K562 (cell line): ENCODE data around the gene PRKCQ. TPM values are rescaled to one million over a fixed set of nuclear protein-coding genes. Genes with fewer than 3 reads are reported as not detected.

ENCODE experiments used
- ATAC-seq: fragments of 200-7000 bp; cut with Tn5 transposase; 3 replicates; pipeline ENCODE4 v1.9.1; 2020; ENCODE audit warnings: moderate library complexity
- BruUV-seq: library from RNA; stranded (reverse); fragments of 400-500 nt; replicated peaks from 2 replicates; lab custom pipeline; 2021; lab: Mats Ljungman, UMichigan
- CTCF ChIA-PET: fragments of 300-600 bp; formaldehyde crosslinking; extraction: SDS; loops from one replicate; lab custom pipeline; 2021; ENCODE audit warnings: low intra/inter-chr PET ratio; lab: Yijun Ruan, JAX
- POLR2A ChIA-PET: fragments of 300-600, 350-650 bp; sonication (Branson Sonifier 250); formaldehyde crosslinking; extraction: SDS; loops from one replicate; lab custom pipeline; 2021; ENCODE audit warnings: antibody characterized with exemption, inconsistent platforms; lab: Yijun Ruan, JAX
- DNase-seq, 4 experiments: peaks; one replicate each; pipeline versions ENCODE4 v3.0.0 to v3.0.0-alpha.2; 2011 to 2018; ENCODE audit warnings: low spot score in 3 of 4, mixed read lengths in 3 of 4; ENCODE audit errors: extremely low read depth in 1 of 4
- FAIRE-seq: peaks from 2 replicates; lab custom pipeline; 2011; peaks lifted over from hg19 to GRCh38; lab: Jason Lieb, UNC
- H2AFZ ChIP-seq: 2 replicates; pipeline ENCODE4 v1.6.0; 2011; ENCODE audit warnings: low read depth, low read length, control low read depth, inconsistent platforms
- H3K27ac ChIP-seq: fragments of 200-600 bp; 3 replicates; pipeline ENCODE4 v1.8.0; 2011; ENCODE audit warnings: low read depth, mild to moderate bottlenecking, control low read depth, inconsistent platforms, low read length, moderate library complexity, mixed read lengths; ENCODE audit errors: extremely low read depth
- H3K27me3 ChIP-seq, 2 experiments: fragments of 300-600 bp in 1 of 2; 2 replicates in 1 of 2; 3 replicates in 1 of 2; pipeline versions ENCODE4 v1.6.0 to v1.8.0; 2011; ENCODE audit warnings: inconsistent platforms in 2 of 2, low read length in 2 of 2, mild to moderate bottlenecking in 1 of 2, mixed read lengths in 1 of 2, moderate library complexity in 1 of 2; ENCODE audit not compliant: control insufficient read depth in 2 of 2, insufficient read depth in 2 of 2
- H3K36me3 ChIP-seq: fragments of 300-600 bp; 3 replicates; pipeline ENCODE4 v1.8.0; 2011; ENCODE audit warnings: mild to moderate bottlenecking, low read length, inconsistent platforms; ENCODE audit not compliant: control insufficient read depth, insufficient read depth
- H3K4me1 ChIP-seq, 2 experiments: fragments of 200-600 bp in 1 of 2; replicated peaks in 1 of 2; 2 replicates in 1 of 2; 3 replicates in 1 of 2; pipeline versions ENCODE4 v1.5.1 to v1.8.0; 2011; ENCODE audit warnings: inconsistent platforms in 2 of 2, low read length in 2 of 2, mild to moderate bottlenecking in 1 of 2, mixed read lengths in 1 of 2, moderate library complexity in 1 of 2; ENCODE audit not compliant: control insufficient read depth in 2 of 2, insufficient read depth in 2 of 2
- H3K4me2 ChIP-seq: 2 replicates; pipeline ENCODE4 v1.6.1; 2011; ENCODE audit warnings: low read length, control low read depth, inconsistent platforms, mixed read lengths; ENCODE audit not compliant: insufficient read depth
- H3K4me3 ChIP-seq: fragments of 200-600 bp; sonication (generic), shearing (Covaris generic); 2 replicates; pipeline ENCODE4 v1.5.1; 2016; ENCODE audit warnings: control low read depth, inconsistent platforms
- H3K79me2 ChIP-seq: fragments of 200-600 bp; 3 replicates; pipeline ENCODE4 v1.8.0; 2011; ENCODE audit warnings: low read length, inconsistent platforms; ENCODE audit not compliant: control insufficient read depth, insufficient read depth
- H3K9ac ChIP-seq, 2 experiments: 2 replicates each; pipeline versions ENCODE4 v1.6.0 to v1.6.1; 2011; ENCODE audit warnings: low read depth in 2 of 2, low read length in 2 of 2, control low read depth in 1 of 2, inconsistent platforms in 1 of 2, mild to moderate bottlenecking in 1 of 2, mixed read lengths in 1 of 2; ENCODE audit not compliant: insufficient read depth in 1 of 2
- H3K9me1 ChIP-seq: one replicate; pipeline ENCODE4 v1.6.0; 2011; ENCODE audit warnings: inconsistent platforms, mild to moderate bottlenecking, low read length, moderate library complexity; ENCODE audit not compliant: control insufficient read depth, insufficient read depth
- H3K9me3 ChIP-seq: replicated peaks from 2 replicates; pipeline ENCODE4 v1.5.1; 2011; ENCODE audit warnings: low read depth, low read length, inconsistent platforms; ENCODE audit not compliant: control insufficient read depth, insufficient read depth
- H4K20me1 ChIP-seq: replicated peaks from 2 replicates; pipeline ENCODE4 v1.6.1; 2011; ENCODE audit warnings: low read length, inconsistent platforms, mixed read lengths; ENCODE audit not compliant: control insufficient read depth, insufficient read depth
- BRD9 ChIP-seq: fragments of 450-650 bp; IDR thresholded peaks from 2 replicates; pipeline ENCODE4 v1.6.1; 2018; ENCODE audit warnings: low read depth; ENCODE audit not compliant: partially characterized antibody
- TAF15 ChIP-seq: fragments of 200-400 bp; formaldehyde crosslinking; IDR thresholded peaks from 2 replicates; pipeline ENCODE4 v1.6.1; 2017; ENCODE audit warnings: mild to moderate bottlenecking, low read depth, low read length, moderate library complexity
- WGBS: fragments of 100-300 bp; shearing (Covaris generic); methylation state at CpG from one replicate; pipeline ENCODE4 v1.1.6; 2016; ENCODE audit warnings: low coverage, mixed read lengths; ENCODE audit not compliant: insufficient coverage; ENCODE audit errors: missing lambda C conversion rate; 5-methylcytosine and 5-hydroxymethylcytosine counted together
- in situ Hi-C: fragments of 300-500 bp; cut with MboI; formaldehyde crosslinking; loops from 4 replicates; pipeline ENCODE4 v1.15.0; 2018; ENCODE audit warnings: inconsistent platforms, mixed read lengths
- intact Hi-C: fragments of 100-400 bp; cut with micrococcal nuclease; formaldehyde crosslinking; loops from 2 replicates; pipeline ENCODE4 v1.14.2; 2022
- polyA plus RNA-seq, 8 experiments: library from polyadenylated mRNA; depleted of rRNA in 4 of 8; stranded (reverse) in 5 of 8; unstranded in 3 of 8; fragments of >200 nt; fragmentation: Nextera tagmentation in 2 of 8; fragmentation: Illumina TruSeq in 1 of 8; extraction: Ambion mirVana in 2 of 8; extraction: Trizol in 1 of 8; gene quantifications; 2 replicates each; pipeline versions ENCODE4 v1.2.1 to v1.2.3, GENCODE V29; 2011 to 2014; ENCODE audit warnings: inconsistent platforms in 1 of 8, missing spikeins in 1 of 8
- total RNA-seq, 7 experiments: library from RNA; depleted of rRNA in 6 of 7; stranded (reverse); fragments of >200 nt in 6 of 7; fragmentation: Illumina TruSeq in 2 of 7; extraction: Trizol in 2 of 7; gene quantifications; 2 replicates each; pipeline versions ENCODE4 v1.2.1 to v1.2.3, GENCODE V29; 2011 to 2021; ENCODE audit warnings: low replicate concordance in 1 of 7
- TF ChIP-seq, protein P1 (sequence below), 2 experiments: fragments of 450-650 bp in 1 of 2; IDR thresholded peaks; 2 replicates each; pipeline ENCODE4 v1.6.1; 2011 to 2017; ENCODE audit warnings: low read depth in 2 of 2, antibody characterized with exemption in 1 of 2, borderline replicate concordance in 1 of 2, low read length in 1 of 2, mild to moderate bottlenecking in 1 of 2, mixed read lengths in 1 of 2; ENCODE audit not compliant: control insufficient read depth in 1 of 2

PRKCQ gene
- total and polyA plus RNA-seq, 9 of the 15 experiments (the other 6 are each of a cell fraction or from before 2014, with no cell fraction given): 4.4 to 23.3 (median 14.6) TPM

DNA sequence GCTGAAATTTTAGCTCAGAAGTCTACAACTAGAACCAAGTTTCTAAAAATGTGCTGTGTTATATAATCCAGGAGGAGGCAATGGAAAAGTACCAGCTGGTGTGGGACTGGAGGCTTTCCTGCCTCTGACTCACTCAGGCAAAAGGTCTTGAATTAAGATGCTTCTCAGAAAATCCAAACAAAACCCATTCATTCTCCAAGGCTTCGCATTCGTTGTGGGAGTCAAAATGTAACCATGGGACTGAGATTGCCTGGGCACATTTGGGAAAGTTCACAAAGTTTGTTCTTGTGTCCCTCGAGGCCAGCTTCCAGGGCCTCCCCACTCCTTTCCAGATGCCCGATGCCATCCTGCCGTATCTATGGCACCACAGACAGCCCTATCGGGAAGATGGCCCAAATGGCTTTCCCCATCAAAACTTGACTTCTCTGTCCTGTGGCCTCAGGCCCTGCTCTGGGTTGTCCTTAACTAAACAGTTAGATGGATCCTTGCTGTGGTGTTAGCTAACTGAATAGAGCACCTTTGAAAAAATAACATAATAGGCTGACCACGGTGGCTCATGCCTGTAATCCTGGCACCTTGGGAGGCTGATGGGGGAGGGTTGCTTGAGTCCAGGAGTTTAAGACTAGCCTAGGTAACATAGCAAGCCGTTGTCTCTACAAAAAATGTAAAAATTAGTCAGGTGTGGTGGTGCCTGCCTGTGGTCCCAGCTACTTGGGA, 196.8 kb downstream of the PRKCQ start:
- DNase-seq (no peak), FAIRE-seq (no peak), ATAC-seq (no peak)
- Histone ChIP-seq H3K27me3 (peaks cover 10 to 33% of the 10 kb centered on the region in 2 experiments; a peak in 4 of 5 replicates), H3K9me1 (no peaks in the 10 kb centered on the region), H3K4me1 (no peaks in the 10 kb centered on the region), H3K9me3 (peaks cover 3% of the 10 kb centered on the region), H3K27ac (no peak overlapping the region), H3K9ac (no peak overlapping the region), H3K36me3 (no peaks in the 10 kb centered on the region), H3K4me2 (no peak overlapping the region), H4K20me1 (no peaks in the 10 kb centered on the region), H2AFZ (no peak overlapping the region), H3K79me2 (no peaks in the 10 kb centered on the region), H3K4me3 (no peak overlapping the region)
- BruUV-seq: no TSS peak
- intact Hi-C loops: no loop called here
- under 1% methylated on average over 8 of the region's 8 CpGs for WGBS
- ChIA-PET POLR2A (no interaction called here), CTCF (no interaction called here)
- in situ Hi-C loops: loop anchor here (25.0 kb wide), 1 partner anchor 446 kb away; no protein-coding TSS in a partner anchor
- TF ChIP-seq BRD9 (no peak), TAF15 (no peak)
- TF ChIP-seq, protein P1, sequence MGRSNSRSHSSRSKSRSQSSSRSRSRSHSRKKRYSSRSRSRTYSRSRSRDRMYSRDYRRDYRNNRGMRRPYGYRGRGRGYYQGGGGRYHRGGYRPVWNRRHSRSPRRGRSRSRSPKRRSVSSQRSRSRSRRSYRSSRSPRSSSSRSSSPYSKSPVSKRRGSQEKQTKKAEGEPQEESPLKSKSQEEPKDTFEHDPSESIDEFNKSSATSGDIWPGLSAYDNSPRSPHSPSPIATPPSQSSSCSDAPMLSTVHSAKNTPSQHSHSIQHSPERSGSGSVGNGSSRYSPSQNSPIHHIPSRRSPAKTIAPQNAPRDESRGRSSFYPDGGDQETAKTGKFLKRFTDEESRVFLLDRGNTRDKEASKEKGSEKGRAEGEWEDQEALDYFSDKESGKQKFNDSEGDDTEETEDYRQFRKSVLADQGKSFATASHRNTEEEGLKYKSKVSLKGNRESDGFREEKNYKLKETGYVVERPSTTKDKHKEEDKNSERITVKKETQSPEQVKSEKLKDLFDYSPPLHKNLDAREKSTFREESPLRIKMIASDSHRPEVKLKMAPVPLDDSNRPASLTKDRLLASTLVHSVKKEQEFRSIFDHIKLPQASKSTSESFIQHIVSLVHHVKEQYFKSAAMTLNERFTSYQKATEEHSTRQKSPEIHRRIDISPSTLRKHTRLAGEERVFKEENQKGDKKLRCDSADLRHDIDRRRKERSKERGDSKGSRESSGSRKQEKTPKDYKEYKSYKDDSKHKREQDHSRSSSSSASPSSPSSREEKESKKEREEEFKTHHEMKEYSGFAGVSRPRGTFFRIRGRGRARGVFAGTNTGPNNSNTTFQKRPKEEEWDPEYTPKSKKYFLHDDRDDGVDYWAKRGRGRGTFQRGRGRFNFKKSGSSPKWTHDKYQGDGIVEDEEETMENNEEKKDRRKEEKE (IDR thresholded peaks at IDR 0.05; ENCODE audit: borderline replicate concordance in 1 of 2, control insufficient read depth in 1 of 2, low read depth in 2 of 2, low read length in 1 of 2): no peak
